AG09309 (cell line): ENCODE measurements around the gene TOR1AIP2.

Experiments
- DNase-seq: peaks from one replicate; pipeline ENCODE4 v3.0.0-alpha.2; 2010; ENCODE audit warnings: low read depth
- H3K4me3 ChIP-seq: 2 replicates; pipeline ENCODE4 v1.5.1; 2011; ENCODE audit warnings: mild to moderate bottlenecking, low read depth, low read length, moderate library complexity; ENCODE audit not compliant: control insufficient read depth
- TF ChIP-seq, protein P1 (sequence below): IDR thresholded peaks from 2 replicates; pipeline ENCODE4 v1.5.1; 2011; ENCODE audit warnings: mild to moderate bottlenecking, low read depth, low read length, inconsistent platforms; ENCODE audit not compliant: insufficient read depth, control insufficient read depth; ENCODE audit errors: missing control alignments

Gene TOR1AIP2

DNA sequence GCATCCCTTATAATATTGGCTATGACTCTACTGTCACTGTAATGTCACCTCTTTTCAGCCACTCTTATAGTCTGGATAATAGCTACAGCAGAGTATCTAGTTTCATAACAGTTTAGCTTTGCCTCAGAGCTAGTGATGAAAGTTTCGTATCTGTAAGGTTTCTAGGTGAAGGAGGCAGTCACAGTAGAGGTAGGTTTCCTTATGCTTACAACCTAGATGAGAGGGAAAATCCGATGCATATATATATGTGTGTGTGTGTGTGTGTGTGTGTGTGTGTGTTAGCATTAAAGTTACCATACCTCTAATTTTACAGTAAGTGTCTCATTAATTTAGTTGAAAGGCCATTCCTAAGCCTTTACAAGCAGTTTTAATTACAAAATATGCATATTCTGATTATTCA lies 2.2 kb upstream of the TOR1AIP2 start:
- DNase-seq: no peak
- H3K4me3 ChIP-seq: no peak overlapping the region
- TF ChIP-seq, protein P1, sequence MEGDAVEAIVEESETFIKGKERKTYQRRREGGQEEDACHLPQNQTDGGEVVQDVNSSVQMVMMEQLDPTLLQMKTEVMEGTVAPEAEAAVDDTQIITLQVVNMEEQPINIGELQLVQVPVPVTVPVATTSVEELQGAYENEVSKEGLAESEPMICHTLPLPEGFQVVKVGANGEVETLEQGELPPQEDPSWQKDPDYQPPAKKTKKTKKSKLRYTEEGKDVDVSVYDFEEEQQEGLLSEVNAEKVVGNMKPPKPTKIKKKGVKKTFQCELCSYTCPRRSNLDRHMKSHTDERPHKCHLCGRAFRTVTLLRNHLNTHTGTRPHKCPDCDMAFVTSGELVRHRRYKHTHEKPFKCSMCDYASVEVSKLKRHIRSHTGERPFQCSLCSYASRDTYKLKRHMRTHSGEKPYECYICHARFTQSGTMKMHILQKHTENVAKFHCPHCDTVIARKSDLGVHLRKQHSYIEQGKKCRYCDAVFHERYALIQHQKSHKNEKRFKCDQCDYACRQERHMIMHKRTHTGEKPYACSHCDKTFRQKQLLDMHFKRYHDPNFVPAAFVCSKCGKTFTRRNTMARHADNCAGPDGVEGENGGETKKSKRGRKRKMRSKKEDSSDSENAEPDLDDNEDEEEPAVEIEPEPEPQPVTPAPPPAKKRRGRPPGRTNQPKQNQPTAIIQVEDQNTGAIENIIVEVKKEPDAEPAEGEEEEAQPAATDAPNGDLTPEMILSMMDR: no peak

DNA sequence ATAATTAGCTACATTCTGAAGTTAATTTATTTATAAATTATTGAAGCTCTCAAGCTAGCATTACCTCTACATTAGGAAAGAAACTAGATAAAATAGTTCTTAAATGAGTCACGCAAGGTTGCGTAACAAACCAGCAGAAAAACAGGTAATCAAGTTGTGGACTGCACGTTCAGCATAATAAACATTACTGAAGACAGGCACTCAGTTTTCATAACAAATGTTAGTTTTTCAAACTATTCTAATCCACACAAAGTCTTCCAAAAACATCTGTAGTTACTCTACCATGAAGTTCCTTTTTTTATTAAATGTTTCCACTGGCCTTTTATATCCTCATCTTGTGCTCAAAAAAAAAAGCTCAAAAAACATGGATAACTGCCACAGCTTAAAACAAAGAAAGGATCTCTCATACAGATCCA lies 1.3 kb downstream of the TOR1AIP2 start:
- peak overlapping the region; percentile 90 for H3K4me3 ChIP-seq
- TF ChIP-seq, protein P1: no peak
- no peak for DNase-seq

DNA sequence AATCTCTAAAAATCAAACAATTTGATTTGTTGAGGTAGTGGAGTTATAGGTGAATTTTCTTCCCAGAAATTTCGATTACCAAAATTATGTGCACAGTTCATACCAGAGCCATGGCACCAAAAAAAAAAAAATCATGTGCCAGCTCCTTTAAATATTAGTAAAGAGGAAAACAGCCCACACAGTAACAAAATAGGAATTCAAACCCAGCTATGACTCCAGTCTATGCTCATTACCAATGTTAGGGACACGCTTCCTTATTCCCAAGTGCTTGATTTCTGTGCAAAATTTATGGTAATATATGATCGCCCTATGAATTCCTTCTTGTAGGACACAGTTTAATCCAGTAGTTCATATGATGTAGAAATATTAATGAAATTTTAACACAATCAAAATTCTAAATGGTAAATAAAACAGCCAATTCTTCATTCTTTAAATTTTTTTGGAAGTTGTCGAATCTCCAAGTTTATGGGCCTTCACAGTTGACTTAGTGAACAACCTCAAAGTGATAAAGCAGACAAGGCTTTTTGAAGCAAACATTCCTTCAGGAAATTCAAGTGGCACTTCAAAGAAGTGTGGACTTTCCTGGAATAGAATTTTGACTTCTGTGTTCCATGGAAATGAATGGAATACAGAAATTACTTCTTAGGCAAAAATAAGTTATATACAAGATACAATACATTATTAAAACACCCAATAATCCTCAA lies 1.9 kb downstream of the TOR1AIP2 start:
- DNase-seq: no peak
- TF ChIP-seq, protein P1: no peak
- no peak overlapping the region for H3K4me3 ChIP-seq

DNA sequence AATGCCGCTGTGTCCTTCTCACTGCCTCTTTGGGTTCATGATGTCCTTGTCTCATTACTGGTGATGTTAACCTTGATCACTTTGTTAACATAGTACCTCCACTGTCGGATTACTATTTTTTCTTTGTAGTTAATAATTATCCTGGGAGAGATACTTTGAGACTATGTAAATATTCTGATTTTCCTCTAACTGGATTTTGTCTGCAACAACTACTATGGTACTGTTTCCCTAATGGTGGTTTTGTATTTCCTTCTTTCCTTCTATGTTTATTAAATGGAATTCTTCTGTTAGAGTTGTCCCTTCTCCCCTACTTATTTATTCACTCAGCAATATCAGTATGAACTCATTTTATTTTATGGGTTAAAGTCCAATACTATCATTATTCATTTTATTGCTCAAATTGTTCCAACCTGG lies 4.2 kb downstream of the TOR1AIP2 start:
- TF ChIP-seq, protein P1: no peak
- H3K4me3 ChIP-seq: no peak overlapping the region
- DNase-seq: no peak

DNA sequence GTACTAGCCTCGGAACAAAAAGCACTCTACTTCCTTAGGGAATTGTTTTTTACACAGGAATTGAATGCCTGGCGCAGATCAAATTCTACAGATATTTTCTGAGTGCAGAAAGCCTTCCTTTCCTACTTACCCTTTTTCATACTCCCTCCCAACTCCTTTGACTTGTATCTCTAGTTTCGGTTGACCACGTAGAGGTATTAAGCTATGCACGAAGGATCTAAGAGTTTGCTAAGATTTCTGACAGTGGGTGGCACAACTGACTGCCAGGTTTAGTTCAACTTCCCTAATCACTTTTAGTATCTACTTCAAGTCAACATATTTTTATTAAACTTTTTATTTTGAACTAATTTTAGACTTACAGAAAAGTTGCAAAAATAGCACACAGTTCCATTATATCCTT lies 5.0 kb downstream of the TOR1AIP2 start:
- no peak for DNase-seq
- TF ChIP-seq, protein P1: no peak
- no peak overlapping the region for H3K4me3 ChIP-seq

DNA sequence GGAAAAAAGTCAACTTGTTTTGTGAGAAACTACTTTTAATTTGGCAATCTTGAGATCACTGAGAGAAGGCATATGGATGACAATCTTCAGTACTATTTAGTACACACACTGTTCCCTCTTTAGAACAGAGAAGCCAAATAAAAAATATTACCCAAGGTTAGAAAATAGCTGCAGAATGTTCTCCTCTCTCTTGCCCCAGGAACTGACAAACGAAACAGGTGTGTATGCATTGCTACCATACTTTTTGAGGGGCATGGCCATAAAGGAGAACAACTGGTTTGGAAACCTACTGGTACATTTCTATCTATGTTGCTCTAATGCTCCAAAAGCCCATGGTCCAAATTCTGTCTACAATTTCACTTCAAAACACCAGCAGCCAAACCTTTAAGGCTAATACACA lies 5.7 kb downstream of the TOR1AIP2 start:
- no peak overlapping the region for H3K4me3 ChIP-seq
- no peak for DNase-seq
- TF ChIP-seq, protein P1: no peak
